Bronchial epithelial cell (primary cell): Measurements from ENCODE around the gene GPHB5. TPM values are rescaled to one million over a fixed set of nuclear protein-coding genes. Genes with fewer than 3 reads are reported as not detected.

Experiments
- DNase-seq: peaks from one replicate; pipeline ENCODE4 v3.0.0-alpha.2; 2010; ENCODE audit warnings: low read depth
- FAIRE-seq: peaks from 2 replicates; lab custom pipeline; 2011; peaks lifted over from hg19 to GRCh38; lab: Jason Lieb, UNC
- H3K27me3 ChIP-seq: 2 replicates; pipeline ENCODE4 v1.5.1; 2011; ENCODE audit warnings: low read length; ENCODE audit not compliant: control insufficient read depth, insufficient read depth
- H3K36me3 ChIP-seq: 2 replicates; pipeline ENCODE4 v1.5.1; 2011; ENCODE audit warnings: low read length; ENCODE audit not compliant: control insufficient read depth, insufficient read depth
- H3K4me3 ChIP-seq: 2 replicates; pipeline ENCODE4 v1.5.1; 2011; ENCODE audit warnings: mild to moderate bottlenecking, low read depth, low read length, control low read depth
- CTCF ChIP-seq: IDR thresholded peaks from 2 replicates; pipeline ENCODE4 v1.5.1; 2011; ENCODE audit warnings: mild to moderate bottlenecking, moderate library complexity, low read length, control low read depth, inconsistent platforms; ENCODE audit not compliant: insufficient read depth, severe bottlenecking
- total RNA-seq: library from RNA; depleted of rRNA; stranded (reverse); fragments of >200 nt; gene quantifications from 2 replicates; pipeline ENCODE4 v1.2.1, GENCODE V29; 2014

The GPHB5 gene
- total RNA-seq, 1 donor from 2014 or later, result not detected

DNA sequence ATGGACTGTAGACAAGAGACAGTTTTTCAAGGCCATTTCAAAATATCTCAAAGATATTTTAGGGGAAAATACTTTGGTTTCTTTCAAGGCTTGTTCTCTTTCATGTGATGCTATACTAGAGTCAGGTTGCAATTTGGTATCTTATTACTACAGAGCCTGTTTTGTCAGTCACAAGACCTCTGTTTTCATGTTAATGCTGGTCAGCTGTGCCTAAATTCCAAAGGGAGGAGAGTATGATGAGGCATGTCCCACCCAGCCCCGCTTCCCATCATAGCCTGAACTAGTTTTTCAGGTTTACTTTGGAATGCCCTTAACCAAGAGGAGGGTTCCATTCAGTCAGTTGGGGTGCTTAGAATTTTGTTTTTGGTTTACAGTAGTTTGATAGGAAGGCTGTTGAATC lies 52.6 kb downstream of the GPHB5 start:
- peak; percentile 81 for DNase-seq
- TF ChIP-seq CTCF, result no peak
- no peak for FAIRE-seq

More for the DNA sequence above, 52.6 kb downstream of the GPHB5 start:
- H3K36me3 ChIP-seq, result no peaks in the 10 kb centered on the region
- H3K27me3 ChIP-seq, result no peaks in the 10 kb centered on the region
- no peak overlapping the region for H3K4me3 ChIP-seq

Other genes with a start within 250 kb of the GPHB5 start
- gene RHOJ, start 114.5 kb downstream of the GPHB5 start, total RNA-seq, result not detected in 2 replicates
- 11.6 and 14.5 TPM in 2 replicates for gene PPP2R5E, start 224.4 kb upstream of the GPHB5 start, total RNA-seq